Activated naive CD4-positive, alpha-beta T cell treated with anti-CD3 and anti-CD28 coated beads, Interleukin-2, amount 10 ng/mL, durations not matched to agents 7 days and 5 days (primary cell): Measurements from ENCODE around the gene UAP1L1.

Experiments used
- CTCF ChIA-PET: fragments of 350-600 bp; sonication (Branson Sonifier 250); formaldehyde crosslinking; loops from one replicate; lab custom pipeline; 2021; ENCODE audit warnings: antibody characterized with exemption; lab: Charles Lee
- DNase-seq: peaks from one replicate; pipeline ENCODE4 v3.0.0-alpha.2; 2020
- H3K27ac Mint-ChIP-seq: one replicate; pipeline ENCODE4 v1.8.0; 2021; ENCODE audit warnings: mild to moderate bottlenecking, moderate library complexity, mixed read lengths
- H3K27me3 Mint-ChIP-seq: one replicate; pipeline ENCODE4 v1.8.0; 2021; ENCODE audit warnings: mild to moderate bottlenecking, mixed read lengths
- H3K36me3 Mint-ChIP-seq: one replicate; pipeline ENCODE4 v1.8.0; 2021; ENCODE audit warnings: mixed read lengths
- H3K4me1 Mint-ChIP-seq: one replicate; pipeline ENCODE4 v1.8.0; 2021; ENCODE audit warnings: mixed read lengths
- H3K4me3 Mint-ChIP-seq: one replicate; pipeline ENCODE4 v1.8.0; 2021; ENCODE audit warnings: mild to moderate bottlenecking, moderate library complexity, mixed read lengths
- H3K9me3 Mint-ChIP-seq: one replicate; pipeline ENCODE4 v1.8.0; 2021; ENCODE audit warnings: mixed read lengths

UAP1L1 gene

GRCh38 chr9:137110147-137110910 is 33.0 kb downstream of the UAP1L1 start:
- Mint-ChIP-seq H3K27me3 (no peaks in the 10 kb centered on the region), H3K4me3 (no peak overlapping the region), H3K36me3 (peaks cover 12% of the 10 kb centered on the region), H3K4me1 (peaks cover 8% of the 10 kb centered on the region), H3K27ac (no peak overlapping the region), H3K9me3 (no peaks in the 10 kb centered on the region)
- CTCF ChIA-PET, result no interaction called here
- no peak for DNase-seq

GRCh38 chr9:137110911-137111787 is 33.8 kb downstream of the UAP1L1 start:
- no peak for DNase-seq
- H3K27ac Mint-ChIP-seq, result no peak overlapping the region
- CTCF ChIA-PET, result no interaction called here
- peaks cover 8% of the 10 kb centered on the region for H3K4me1 Mint-ChIP-seq
- peaks cover 8% of the 10 kb centered on the region for H3K36me3 Mint-ChIP-seq
- no peak overlapping the region for H3K4me3 Mint-ChIP-seq
- H3K9me3 Mint-ChIP-seq, result no peaks in the 10 kb centered on the region
- no peaks in the 10 kb centered on the region for H3K27me3 Mint-ChIP-seq

DNA sequence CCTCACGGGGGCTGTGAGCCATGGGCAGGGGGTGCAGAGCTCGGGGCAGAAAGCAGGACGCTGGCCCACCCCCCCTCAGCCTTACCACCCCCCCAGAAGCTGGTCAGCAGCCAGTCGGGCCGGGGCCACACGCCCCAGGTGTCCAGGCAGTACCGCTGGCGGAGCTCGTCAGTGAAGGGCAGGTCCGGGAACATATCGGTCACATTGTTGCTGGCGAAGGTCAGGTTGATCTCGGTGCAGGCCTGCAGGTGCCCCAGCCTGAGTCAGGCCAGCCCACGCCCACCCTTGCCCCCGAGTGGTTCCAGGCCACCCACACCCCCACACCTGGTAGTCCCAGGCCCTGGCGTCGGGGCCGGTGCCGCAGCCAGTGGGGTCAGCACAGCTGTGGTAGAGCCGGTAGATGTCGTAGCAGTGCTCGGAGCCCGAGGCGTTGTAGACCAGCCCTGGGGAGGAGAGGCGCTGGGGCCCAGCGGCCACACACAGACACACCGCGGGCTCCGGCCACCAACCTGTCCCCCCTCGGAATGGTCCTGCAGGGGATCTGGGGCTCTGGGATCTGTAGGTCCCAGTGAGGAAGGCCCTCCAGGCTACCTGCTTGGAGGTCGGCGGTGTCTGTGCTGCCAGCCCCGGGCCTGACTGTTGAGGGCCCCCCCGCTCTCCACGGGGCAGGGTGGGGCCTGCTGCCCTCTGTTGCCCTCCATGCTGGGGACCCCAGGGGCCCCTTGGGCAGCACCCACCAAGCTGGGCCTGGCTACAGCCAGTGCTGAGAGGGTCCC is 34.7 kb downstream of the UAP1L1 start:
- CTCF ChIA-PET, result no interaction called here
- Mint-ChIP-seq H3K27me3 (no peaks in the 10 kb centered on the region), H3K4me3 (no peak overlapping the region), H3K36me3 (peaks cover 8% of the 10 kb centered on the region), H3K27ac (no peak overlapping the region), H3K9me3 (no peaks in the 10 kb centered on the region), H3K4me1 (peaks cover 8% of the 10 kb centered on the region)
- DNase-seq, result no peak

GRCh38 chr9:137112564-137113384 is 35.5 kb downstream of the UAP1L1 start:
- CTCF ChIA-PET, result interaction anchor here (1.3 kb wide), 1 partner anchor 124 kb away, joined by 4 read pairs; no protein-coding TSS in a partner anchor
- no peak overlapping the region for H3K27ac Mint-ChIP-seq
- no peaks in the 10 kb centered on the region for H3K27me3 Mint-ChIP-seq
- no peaks in the 10 kb centered on the region for H3K9me3 Mint-ChIP-seq
- no peak for DNase-seq
- H3K4me3 Mint-ChIP-seq, result peak overlapping the region; percentile 73
- peaks cover 8% of the 10 kb centered on the region for H3K4me1 Mint-ChIP-seq
- H3K36me3 Mint-ChIP-seq, result peaks cover 8% of the 10 kb centered on the region

- Mint-ChIP-seq H3K4me3 (peak overlapping the region; percentile 73), H3K27me3 (no peaks in the 10 kb centered on the region), H3K36me3 (peaks cover 8% of the 10 kb centered on the region), H3K4me1 (peaks cover 8% of the 10 kb centered on the region), H3K9me3 (no peaks in the 10 kb centered on the region), H3K27ac (no peak overlapping the region)
- CTCF ChIA-PET, result interaction anchor here (1.3 kb wide), 1 partner anchor 123 kb away, joined by 4 read pairs; no protein-coding TSS in a partner anchor
- peak; percentile 58 for DNase-seq
Measured at GRCh38 chr9:137113385-137114159, 36.3 kb downstream of the UAP1L1 start.

- H3K27me3 Mint-ChIP-seq, result no peaks in the 10 kb centered on the region
- peak overlapping the region; percentile 65 for H3K4me3 Mint-ChIP-seq
- H3K36me3 Mint-ChIP-seq, result peaks cover 6% of the 10 kb centered on the region
- no peak overlapping the region for H3K27ac Mint-ChIP-seq
- peaks cover 8% of the 10 kb centered on the region for H3K4me1 Mint-ChIP-seq
- no peaks in the 10 kb centered on the region for H3K9me3 Mint-ChIP-seq
- CTCF ChIA-PET, result interaction anchor here (1.6 to 2.6 kb wide), 2 partner anchors 19 to 122 kb away, joined by 4 to 7 read pairs; no protein-coding TSS in a partner anchor
- DNase-seq, result no peak
Measured at GRCh38 chr9:137114220-137114612, 36.9 kb downstream of the UAP1L1 start.

DNA sequence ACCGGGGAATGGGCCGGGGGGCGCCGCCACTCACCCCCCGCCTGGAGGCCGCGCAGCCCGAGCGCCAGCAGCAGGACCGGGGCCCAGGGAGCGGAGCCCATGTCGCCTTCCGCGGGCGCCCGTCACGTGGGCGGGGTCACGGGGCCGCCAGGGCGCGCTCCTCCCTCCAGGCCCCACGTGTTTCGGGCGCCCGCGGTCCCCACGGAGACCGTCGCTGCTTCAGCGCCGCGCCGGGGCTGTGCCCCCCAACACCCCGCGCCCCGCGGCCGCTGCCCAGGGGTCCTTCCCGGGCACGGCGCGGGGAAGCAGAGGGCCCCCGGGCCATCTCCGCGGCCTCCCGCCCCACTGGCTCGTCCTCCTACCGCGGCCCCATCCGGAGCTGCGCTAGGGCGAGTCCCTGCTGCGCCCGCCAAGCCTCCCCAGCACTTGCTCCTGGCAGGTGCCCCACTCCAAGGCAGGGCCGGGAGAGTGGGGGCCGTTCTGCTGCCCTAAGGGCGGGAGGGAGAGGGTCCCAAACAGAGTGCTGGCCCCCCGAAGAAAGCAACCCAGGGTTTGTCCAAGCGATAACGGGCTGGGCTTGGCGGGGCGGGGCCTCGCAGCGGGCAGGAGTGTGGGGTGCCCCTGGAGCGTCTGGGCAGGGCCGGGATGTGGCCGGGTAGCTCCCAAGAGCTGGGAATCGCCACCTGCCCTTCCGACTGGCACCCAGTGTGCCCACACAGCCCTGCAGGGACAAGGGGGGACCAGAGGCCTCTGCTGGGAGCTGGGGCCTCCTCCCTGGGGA is 37.5 kb downstream of the UAP1L1 start, which contains the start of gene DPP7:
Gene DPP7 (minus strand): TSS at position 121 of the 781 bp plus-strand sequence. CDS start 20 bp downstream, at position 101.
- peaks cover 6% of the 10 kb centered on the region for H3K36me3 Mint-ChIP-seq
- peak; percentile 89 for DNase-seq
- H3K27me3 Mint-ChIP-seq, result no peaks in the 10 kb centered on the region
- H3K27ac Mint-ChIP-seq, result no peak within 1 kb of the TSS
- H3K4me1 Mint-ChIP-seq, result peaks cover 8% of the 10 kb centered on the region
- CTCF ChIA-PET, result interaction anchor here (0.7 to 2.6 kb wide), 5 partner anchors 10 to 122 kb away, joined by 3 to 7 read pairs (median 4); partner anchors contain the start of gene MAN1B1
- peak within 1 kb of the TSS; percentile 73 for H3K4me3 Mint-ChIP-seq
- H3K9me3 Mint-ChIP-seq, result no peaks in the 10 kb centered on the region

- Mint-ChIP-seq H3K4me1 (peaks cover 8% of the 10 kb centered on the region), H3K4me3 (peak overlapping the region; percentile 33), H3K36me3 (peaks cover 6% of the 10 kb centered on the region), H3K27me3 (no peaks in the 10 kb centered on the region), H3K9me3 (no peaks in the 10 kb centered on the region), H3K27ac (no peak overlapping the region)
- CTCF ChIA-PET, result interaction anchor here (0.7 to 2.6 kb wide), 5 partner anchors 10 to 121 kb away, joined by 3 to 7 read pairs (median 4); partner anchors contain the start of gene MAN1B1
- no peak for DNase-seq
Measured at GRCh38 chr9:137115394-137116026, 38.2 kb downstream of the UAP1L1 start.

DNA sequence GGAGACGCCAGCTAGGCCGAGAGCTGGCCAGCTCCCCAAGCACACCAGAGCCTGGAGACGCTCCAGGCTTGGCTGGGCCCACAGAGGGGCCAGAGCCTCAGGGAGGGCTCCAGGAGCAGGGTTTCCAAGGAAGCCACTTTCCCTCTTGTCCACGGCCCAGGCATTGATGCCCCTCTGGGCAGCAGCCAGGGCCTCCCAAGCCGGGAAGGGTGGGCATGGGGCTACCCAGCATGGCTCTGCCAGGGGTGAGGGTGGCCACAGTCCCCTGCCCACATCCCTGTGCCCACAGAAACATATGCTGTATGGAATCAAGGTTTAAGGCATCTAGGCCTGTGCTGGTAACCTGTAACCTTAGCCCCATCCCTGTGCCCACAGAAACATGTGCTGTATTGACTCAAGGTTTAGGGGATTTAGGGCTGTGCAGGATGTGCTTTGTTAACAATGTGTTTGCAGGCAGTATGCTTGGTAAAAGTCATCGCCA is 38.8 kb downstream of the UAP1L1 start:
- DNase-seq, result no peak
- peaks cover 8% of the 10 kb centered on the region for H3K4me1 Mint-ChIP-seq
- H3K27ac Mint-ChIP-seq, result no peak overlapping the region
- no peak overlapping the region for H3K4me3 Mint-ChIP-seq
- CTCF ChIA-PET, result interaction anchor here (1.2 to 2.6 kb wide), 3 partner anchors 20 to 120 kb away, joined by 4 to 7 read pairs (median 4); partner anchors contain the start of gene MAN1B1
- H3K9me3 Mint-ChIP-seq, result no peaks in the 10 kb centered on the region
- no peaks in the 10 kb centered on the region for H3K27me3 Mint-ChIP-seq
- H3K36me3 Mint-ChIP-seq, result peaks cover 3% of the 10 kb centered on the region

- Mint-ChIP-seq H3K4me3 (no peak overlapping the region), H3K9me3 (no peaks in the 10 kb centered on the region), H3K27me3 (no peaks in the 10 kb centered on the region), H3K27ac (no peak overlapping the region), H3K4me1 (peaks cover 8% of the 10 kb centered on the region), H3K36me3 (peaks cover 3% of the 10 kb centered on the region)
- no peak for DNase-seq
- CTCF ChIA-PET, result interaction anchor here (0.8 to 2.6 kb wide), 3 partner anchors 14 to 120 kb away, joined by 3 to 19 read pairs (median 7); partner anchors contain the start of genes CYSRT1 and RNF224
Measured at GRCh38 chr9:137116728-137117127, 39.4 kb downstream of the UAP1L1 start.

DNA sequence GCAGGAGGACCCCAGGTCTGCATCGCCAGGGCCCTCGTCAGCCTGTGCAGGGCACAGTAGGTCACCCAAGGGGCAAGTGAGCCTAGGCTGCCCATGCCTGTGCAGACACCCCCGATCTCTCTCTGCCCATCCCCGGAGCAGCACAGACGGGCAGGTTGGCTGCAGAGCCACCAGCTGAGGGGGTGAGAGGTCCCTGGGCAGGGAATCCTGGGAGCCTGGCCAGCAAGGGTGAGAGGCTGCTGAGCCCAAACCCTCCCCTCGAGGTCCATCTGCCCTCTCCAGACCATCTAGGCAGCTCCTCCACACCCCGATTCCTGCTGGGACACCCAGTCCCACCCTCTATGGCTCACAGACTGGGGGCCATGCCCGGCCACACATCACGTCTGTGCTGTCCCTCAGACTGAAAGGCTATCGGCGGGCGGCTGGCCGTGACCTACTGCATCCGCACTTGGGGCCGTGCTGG is 40.0 kb downstream of the UAP1L1 start:
- Mint-ChIP-seq H3K4me1 (peaks cover 8% of the 10 kb centered on the region), H3K9me3 (no peaks in the 10 kb centered on the region), H3K27me3 (no peaks in the 10 kb centered on the region), H3K36me3 (peaks cover 3% of the 10 kb centered on the region), H3K27ac (no peak overlapping the region), H3K4me3 (no peak overlapping the region)
- DNase-seq, result no peak
- CTCF ChIA-PET, result interaction anchor here (0.8 to 2.0 kb wide), 3 partner anchors 14 to 119 kb away, joined by 3 to 19 read pairs (median 9); partner anchors contain the start of genes CYSRT1 and RNF224
